Activated T-cell treated with anti-CD3 and anti-CD28 coated beads for 48 hours (primary cell): ENCODE results near the gene LAMTOR2.

Source experiments
- DNase-seq: peaks from one replicate; pipeline ENCODE4 v3.0.0-alpha.2; 2020; ENCODE audit warnings: low read depth

The LAMTOR2 gene

DNA sequence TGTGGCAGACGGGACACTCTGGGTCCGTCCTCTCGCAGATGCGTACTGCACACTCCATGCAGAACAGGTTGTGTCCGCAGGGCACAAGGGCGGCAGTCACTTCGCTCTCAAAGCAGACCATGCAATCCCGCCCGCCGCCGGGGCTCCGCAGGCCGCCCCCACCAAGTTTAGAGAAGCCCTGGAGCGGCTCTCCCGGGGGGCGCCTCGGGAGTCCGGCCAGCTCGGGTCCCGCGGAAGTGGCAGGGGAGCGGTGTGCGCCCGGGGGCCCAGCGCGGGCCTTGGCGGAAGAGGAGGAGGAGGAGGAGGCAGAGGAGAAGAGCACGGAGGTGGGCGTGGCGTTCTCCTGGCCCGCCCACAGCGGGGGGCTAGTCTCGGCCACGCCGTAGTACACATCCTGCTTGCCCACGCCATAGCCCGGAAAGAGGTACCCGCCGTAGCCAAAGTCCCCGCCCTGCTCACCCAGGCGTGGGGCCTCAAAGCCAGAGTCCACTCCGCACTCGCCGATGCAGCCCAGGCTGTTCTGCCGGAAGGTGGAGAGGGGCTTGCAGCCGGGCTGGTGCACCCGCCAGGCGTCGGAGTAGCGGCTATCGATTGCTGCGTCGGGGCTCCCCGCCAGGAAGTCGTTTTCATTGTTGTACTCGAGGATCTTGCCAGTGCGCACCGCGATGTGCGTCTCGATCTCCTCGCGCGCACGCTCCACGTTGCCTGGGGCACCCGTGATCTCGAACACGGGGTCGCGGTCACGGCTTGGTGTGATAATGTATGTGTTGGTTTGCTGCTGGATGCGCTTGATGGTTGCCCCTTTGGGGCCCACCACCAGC, 22.2 kb downstream of the LAMTOR2 start:
- no peak for DNase-seq

DNA sequence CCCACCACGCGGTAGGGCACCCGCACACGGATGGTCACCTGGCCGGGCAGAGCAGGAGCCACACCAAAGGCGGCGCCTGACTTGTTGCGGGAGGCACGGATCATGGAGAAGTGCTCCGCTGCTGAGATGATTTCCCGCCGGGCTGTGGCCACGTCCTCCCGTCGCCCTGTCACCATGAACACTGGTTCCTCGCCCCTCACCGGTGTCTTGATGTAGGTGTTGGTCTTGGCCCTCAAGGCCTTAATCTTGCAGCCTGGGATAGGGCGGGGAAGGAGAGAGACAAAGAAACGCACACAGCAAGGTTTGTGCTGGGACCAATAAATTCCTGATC, 22.8 kb downstream of the LAMTOR2 start:
- DNase-seq: no peak

DNA sequence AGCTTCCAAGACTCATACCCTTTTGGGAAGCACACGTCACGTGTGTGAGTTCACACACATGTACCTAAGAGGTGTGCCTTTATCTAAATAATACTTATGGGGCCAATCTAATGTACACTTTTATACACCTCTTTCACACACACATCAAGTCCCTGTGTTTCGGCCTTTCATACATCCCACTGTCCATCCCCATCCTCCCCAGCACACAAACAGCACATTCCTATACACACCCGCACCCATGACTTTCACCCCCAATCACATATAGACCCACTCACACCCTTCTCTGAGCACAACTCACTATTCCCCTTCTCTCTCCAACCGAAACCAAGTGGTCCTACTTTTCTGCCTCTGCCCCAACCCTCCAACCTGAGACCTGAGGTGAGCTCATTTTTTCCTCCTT, 24.1 kb downstream of the LAMTOR2 start:
- DNase-seq: no peak

DNA sequence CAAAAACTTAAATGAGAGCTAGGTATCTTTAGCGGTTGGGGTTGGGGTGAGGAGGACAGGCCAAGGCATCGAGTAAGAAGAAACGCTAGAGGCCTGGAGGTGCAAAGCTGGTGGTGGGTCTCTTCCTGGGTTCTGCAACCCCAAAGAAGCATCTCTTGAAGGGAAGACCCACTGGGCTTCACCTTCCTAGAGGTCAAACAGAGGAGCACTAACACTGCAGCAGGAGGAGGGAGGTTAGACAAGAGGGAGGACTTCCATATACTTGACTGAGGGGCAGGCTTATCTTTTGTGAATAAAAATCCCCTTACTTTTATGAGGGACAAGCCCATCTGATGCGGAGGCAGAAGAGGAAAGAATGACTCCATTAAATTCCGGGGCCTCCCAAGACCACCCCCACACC, 25.2 kb downstream of the LAMTOR2 start:
- no peak for DNase-seq

DNA sequence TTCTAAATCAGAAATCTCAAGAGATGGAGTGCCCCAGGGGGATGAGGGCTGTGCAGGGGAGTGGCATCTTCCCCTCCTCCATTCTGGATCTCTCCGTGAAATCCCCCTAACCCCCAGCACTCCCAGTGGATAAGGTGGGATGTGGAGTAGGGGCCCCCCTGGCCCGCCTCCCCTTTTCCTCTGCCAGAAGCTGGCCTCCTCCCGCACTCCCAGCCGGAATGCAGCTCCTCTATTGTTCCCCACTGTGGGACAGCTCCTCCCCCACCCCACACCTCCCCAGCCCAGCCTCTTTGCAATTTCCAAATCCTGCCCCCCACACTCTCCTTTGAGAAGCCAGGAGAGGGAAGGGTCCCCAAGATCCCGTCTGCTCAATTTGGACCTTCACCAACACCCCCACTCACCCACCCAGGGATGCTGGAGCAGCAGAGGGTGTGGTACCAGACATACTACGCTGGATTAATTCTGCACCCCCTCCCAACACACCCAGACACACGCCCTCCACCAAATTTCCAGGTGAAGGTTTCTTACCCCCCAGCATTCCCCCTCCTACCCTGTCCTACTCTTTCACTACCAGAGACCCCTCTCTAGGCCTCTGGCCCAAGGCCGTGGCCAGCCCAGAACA, 25.8 kb downstream of the LAMTOR2 start:
- DNase-seq: no peak

DNA sequence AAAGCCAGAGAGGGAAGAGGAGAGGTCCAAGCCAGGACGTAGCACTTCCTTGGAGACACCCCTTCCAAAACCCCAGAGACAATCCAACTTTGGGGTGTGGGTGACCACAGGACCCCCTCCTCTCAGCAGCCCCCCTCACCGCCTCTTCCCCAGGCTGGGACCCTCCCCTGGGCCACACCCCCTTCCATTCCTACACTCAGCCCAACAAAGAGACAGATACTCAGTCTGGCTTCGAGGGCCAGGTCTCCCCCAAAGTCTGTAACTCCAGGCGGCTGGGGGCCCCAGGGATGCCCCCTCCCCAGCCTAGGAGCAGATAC, 26.2 kb downstream of the LAMTOR2 start:
- no peak for DNase-seq

DNA sequence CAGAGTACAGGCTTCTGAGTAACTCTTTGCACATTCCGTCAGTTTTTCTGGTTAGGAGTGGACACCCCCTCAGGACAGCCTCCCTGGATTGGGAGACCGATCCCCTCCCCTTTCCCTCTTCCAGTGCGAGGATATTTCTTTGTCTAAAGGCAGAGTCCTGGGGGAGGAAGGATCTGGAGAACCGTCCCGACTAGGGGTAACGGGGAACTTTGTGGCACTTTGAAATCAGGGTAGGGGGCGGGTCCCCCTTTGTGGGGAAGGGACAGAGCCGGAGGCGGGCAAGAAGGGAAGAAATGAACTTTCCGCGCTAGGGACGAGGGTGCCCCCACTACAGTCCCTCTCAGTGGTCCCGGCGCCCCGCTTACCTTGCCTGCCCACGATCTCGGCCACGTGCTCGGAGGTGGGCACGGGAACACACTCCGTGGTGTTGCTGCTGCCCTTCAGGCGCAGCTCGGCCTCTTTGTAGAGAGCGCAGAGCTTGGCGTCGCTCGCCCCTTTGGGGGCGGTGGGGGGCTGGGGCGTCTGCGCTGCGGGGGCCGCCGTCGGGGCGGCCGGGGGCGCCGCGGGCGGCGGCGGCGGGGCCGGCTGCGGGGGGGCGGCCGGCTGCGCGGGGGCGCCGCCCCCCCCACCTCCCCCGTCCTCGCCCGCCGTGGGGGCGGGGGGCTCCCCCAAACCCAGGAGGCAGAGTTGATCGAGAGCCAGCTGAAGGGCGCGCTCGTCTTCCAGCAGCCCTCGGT, 26.8 kb downstream of the LAMTOR2 start:
- no peak for DNase-seq

DNA sequence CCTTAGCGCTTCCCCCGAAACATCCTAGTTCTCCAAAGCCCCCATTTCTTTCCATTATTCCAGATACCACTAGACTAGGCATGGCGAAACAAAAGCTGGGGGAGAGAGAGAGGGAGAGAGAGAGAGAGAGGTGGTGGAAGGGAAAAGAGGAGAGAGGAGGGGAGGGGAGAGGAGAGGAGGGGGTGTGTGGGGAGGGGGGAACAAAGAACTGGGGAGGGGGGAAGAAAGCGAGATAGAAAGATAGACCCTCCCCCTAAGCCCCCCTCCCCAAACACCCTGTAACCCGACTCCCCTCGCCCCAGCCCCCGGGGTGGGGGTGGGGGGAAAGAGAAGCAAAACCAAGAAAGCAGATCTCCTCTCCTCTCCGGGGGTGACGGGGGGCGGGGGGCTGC, 27.3 kb downstream of the LAMTOR2 start:
- no peak for DNase-seq

DNA sequence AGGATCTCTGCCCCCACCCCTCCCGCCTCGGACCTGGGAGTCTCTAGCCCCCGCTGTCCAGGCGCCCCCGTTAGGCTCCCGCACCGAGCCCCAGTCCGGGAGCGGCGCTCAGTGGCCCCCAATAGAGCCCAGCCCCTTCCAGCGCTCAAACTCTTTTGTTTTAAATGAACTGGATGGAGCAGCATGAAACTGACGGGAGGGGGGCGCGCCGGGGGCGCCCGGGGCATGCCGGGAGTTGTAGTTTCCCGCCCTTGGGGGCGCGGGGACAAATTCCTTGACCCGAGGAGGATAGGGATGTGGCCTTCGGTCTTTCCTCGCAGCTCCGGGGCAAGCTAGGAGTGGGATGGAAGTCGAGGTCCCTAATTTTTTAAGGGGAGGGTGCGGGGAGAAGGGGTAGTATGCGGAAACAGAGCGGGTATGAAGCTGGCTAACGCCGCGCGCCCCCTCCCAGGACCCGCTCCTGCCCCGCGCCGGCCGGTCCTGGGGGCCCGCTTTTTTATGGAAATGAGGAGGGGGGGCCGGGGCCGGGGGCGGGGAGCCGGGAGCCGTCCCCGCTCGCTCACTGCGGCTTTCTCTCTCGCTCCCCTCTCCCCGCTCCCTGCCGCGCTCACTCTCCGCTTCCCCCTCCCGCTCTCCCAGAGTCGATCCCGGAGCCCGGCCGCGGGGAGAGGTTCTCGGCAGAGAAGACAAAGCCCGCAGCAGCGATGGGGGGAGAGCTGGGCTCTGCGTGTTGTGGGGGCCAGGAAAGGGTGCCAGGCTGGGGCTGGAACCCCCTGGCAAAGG, 27.9 kb downstream of the LAMTOR2 start, which contains the start of gene MEX3A:
TSS of gene MEX3A (minus strand) at position 157 of the 783 bp plus-strand sequence. CDS start 467 bp downstream, outside the sequence.
- DNase-seq: peak; percentile 52

DNA sequence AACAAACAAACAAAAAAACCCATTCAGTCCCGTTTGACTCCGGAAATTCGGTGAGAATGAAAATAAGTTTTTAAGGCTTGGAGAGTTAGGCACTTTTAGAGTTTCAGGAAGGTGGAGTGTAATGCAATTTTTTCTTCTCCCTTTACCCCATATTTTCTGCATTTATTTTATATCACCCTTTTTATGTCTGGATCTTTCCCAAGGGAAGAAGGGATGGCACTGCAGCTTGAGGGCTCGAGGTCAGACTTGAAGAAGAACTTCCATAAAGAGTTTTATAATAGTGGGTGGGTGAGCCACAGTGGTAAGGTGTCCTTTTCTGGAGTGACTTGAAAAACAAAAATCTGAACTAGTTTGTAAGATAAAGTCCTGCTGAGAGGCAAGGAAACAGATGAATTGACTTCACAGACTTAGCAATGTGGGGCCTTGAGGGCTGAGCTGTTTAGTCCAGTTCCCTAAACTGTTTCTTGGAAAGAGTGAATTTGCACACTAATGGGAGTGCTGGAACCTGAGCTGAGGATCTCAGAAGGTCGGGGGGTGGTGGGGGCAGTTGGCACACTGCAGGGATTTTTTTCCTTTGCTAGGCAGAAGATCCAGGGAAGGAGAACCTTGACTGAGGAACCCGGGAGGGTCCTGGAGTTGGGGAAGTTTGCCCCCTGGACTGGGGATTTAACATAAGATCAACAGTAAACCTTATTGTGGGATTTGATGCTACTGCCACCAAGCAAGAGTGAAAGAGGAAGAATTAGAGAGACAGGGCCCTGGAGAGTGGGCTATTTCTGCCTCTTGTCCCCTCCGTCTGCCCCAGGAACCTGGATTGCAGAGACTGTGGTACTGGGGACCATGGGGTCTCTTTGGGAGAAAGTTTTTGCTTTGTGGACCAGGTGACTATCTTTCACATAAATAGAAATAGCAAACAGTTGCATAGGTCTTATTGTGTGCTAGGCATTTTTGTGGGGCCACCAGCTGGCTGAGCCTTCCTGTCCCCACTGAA, 29.5 kb downstream of the LAMTOR2 start:
- no peak for DNase-seq

DNA sequence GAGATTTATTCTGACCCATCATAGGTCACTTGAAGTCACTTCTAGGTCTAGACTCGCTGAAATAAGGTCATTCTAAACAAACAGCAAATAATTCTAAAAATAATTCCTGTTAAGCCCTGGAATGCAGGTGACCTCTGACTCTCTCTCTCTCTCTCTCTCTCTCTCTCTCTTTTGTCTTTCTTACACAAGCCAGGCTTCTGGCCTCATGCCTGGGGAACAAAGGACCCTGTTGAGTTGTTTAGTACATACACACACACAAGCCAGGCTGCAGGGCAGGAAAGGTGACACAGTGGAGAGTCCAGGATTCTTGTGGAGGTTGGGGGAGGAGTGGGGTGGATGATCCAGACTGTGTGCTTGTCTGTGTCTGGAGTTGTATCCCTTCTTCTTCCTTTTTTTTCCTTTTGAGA, 31.7 kb downstream of the LAMTOR2 start:
- no peak for DNase-seq

DNA sequence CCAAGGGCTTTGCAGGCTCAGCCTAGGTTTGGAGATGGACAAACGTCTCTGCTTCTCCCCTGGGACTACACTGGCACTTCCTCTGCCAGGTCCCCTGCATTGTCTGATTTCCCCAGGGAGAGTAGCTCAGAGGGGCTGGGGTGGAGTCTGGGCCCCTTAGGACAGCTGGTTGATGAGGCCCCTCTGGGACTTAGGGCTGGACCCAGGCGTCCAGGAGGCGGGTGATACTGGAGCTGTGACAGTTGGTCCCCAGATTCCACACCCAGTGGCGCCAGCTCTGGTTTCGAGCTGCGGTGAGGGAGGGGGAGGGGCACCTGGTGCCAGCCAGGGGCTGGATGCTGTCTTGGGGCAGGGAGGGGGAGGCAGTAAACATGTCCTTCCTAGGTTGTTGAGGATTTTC, 35.1 kb downstream of the LAMTOR2 start:
- no peak for DNase-seq

DNA sequence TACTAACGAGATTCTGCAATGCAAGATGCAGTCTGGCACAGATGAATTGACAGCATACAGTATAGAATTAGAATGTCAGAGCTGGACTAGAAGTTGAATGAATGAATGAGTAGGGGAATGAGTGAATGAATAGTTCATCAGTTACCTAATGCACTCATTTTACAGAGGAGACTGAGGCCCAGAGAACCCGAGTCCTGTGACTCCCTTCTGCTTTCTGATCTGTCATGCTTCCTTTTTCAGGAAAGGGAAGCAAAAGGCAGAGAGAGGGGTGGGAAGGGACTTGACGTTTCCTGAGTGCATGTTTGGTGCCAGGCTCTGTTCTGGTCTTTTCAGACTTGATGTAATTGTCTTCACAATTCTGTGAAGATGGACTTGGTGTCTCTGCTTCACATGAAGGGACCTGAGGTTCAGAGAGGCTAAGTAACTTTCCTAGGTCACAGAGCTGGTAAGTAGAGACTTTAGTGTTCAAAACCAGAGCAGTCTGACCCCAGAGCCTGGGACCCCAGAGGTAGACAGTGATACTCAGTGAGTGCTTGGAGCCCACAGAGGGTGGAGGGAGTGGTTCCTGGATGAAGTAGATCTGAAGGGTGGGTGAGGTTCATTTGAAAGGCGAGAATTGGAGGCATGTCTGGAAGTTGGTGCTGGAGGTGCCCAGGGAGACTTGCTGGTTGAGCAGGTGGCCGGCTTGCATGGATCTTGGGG, 35.7 kb downstream of the LAMTOR2 start:
- no peak for DNase-seq

DNA sequence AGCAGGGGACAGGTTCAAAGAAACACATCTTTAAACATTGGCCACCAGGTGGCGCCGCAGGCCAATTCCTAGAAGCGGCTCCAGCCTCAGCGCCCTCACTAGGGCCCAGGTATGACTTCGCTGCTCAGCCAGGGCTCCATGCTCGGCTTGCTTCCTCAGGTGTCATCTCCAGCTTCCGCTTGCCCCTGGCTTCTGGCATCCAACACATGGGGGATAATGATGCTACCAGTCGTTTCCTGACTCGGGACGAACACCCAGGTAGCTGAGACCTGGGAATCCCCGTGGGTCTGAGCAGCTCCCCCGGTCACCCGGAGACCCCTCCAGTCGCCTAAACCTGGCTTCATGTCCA, 36.2 kb downstream of the LAMTOR2 start:
- peak; percentile 85 for DNase-seq

DNA sequence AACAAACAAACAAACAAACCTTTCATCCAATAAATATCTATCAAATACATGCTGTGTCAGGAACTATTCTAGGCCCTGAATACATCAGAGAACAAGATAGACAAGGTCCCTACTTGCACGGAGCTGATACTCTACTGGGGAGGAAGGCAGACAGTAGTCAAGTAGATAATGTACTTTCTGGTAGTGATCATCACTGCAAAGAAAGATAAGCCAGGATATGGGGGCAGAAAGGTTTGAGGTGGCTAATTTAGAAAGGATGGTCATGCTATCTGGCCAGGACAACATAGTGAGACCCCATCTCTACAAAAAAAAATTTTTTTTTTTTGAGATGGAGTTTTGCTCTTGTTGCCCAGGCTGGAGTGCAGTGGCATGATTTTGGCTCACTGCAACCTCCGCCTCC, 37.0 kb downstream of the LAMTOR2 start:
- no peak for DNase-seq

DNA sequence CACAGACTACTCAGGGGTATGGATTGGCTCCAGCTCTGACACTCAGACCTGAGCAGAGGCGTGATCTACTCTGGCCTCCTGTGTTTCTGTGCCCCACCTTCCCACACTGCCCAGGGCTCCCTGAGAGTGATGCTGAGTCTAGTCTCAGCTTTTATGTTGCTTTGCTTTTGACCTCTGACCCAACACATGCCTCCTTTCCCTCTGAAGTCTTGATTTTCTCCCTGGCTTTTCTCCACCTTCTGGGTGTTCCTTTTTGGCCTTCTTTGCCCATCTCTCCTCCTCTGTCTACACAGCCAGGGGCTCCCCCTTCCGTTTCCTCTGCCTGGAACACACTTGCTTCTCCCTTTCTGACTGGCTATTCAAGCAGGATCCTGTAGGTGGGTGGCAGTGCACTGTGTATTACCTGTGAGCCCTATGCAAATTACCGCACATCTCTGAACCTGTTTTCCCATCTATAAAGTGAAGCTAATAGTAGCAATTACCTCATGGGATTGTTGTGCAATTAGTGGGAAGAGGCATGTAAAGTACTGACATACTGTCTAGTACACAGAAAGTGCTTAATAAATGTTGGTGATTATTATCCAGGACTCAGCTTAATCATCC, 41.4 kb downstream of the LAMTOR2 start:
- DNase-seq: no peak

DNA sequence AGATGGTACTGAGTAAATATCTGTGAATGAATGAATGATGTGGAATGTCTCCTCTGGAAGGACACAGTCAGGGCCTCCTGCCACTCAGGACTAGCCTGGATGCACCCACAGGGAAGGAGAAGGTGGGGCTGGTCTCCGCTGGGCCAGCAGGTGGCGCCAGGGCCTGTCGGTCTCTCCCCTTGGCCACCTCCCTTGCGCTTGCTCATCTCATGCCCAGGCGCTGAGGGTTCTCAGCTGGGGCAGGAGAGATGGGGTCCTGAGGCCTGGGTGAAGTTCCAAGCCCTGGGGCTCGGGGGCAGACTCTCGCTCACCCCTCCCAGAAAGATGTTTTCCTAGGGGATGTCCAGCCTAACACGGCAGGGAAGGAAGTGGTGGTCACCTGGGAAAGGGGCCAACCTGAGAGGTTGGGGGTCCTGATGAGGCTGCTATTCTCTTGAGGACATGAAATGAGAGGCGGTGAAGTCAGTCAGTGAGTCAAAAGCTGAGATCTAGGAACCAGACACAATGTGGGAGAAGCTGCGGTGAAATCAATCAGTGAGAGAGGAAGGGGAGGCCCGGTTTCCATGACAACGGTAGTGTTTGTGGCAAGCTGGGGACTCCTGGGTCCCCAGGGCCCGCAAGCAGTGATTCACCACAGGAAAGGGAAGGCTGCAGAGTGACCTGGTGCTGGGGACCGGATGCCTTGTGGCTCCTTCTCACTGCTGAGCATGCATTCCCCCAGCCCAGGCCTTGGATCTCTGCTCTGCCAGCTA, 42.2 kb downstream of the LAMTOR2 start:
- peak; percentile 91 for DNase-seq

DNA sequence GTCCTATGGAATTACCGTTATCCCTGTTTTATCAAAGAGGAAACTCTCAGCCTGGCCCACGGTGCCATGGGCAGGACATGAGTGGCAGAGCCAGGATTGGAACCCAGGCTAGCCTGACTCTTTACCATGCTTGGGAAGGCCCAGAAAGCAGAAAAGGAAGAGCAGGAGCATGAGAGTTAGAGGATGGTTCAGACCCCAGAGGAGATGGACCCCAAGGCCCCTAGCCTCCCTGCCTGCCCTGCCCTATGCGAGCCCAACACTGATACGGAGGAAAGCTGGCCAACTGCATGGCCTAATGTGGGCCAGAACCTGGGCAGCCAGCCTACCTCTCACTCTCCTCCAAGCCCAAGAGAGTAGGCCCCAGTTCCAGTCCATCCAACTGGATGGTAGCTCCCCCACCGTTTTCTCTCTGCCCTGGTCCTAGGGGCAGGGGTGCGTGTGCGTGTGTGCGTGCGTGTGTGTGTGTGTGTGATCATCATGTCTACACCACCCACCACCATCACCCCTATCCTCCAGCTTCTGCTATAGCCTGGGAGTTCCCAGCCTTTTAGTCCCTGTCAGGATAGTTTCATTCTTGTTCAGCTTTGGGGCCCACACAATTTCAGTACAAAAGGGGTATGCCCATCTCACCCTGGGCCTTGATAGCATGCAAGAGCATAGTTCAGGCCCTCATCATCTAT, 43.1 kb downstream of the LAMTOR2 start:
- peak; percentile 50 for DNase-seq

DNA sequence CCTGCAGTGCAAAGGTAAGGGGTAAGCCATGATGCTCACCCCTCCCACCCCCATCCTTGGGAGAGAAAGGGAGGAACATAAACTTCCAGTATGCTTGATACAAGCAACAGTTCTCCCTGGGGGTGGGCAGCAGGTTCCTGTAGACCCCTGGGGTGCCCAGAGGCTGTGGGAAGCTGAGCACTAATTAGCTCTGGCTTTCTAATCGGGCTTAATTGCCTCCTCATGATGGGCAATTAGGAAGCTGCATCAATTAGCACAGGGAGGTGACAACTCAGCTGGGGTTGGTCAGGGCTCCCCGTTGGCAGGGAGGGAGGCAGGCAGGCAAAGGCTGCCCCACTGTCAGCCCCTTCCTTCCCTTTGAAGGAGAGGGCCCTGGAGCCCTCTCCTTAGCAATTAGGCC, 44.2 kb downstream of the LAMTOR2 start:
- DNase-seq: no peak
